Left lung (tissue), 10 donors: ENCODE results near the gene LRRIQ1. TPM values are rescaled to one million over a fixed set of nuclear protein-coding genes. Genes with fewer than 3 reads are reported as not detected.
"Not testable (repeated sequence)": the region's sequence is repeated elsewhere in the genome, so short reads cannot be mapped to it uniquely, and the experiment has no call there.

Experiments used
- ATAC-seq: fragments of 200-7000 bp; cut with Tn5 transposase; one replicate; pipeline ENCODE4 v1.9.1; 2020; ENCODE audit warnings: moderate library complexity
- DNase-seq, 4 donors: peaks; one replicate each; pipeline ENCODE4 v3.0.0-alpha.2; 2013 to 2020
- H3K27ac ChIP-seq, 2 donors: fragments of 200-600 bp; sonication (generic) in 1 of 2; one replicate each; pipeline versions ENCODE4 v1.5.0 to v1.8.0; 2020 to 2021
- H3K27me3 ChIP-seq, 2 donors: fragments of 200-600 bp; sonication (generic) in 1 of 2; one replicate each; pipeline versions ENCODE4 v1.5.0 to v1.8.0; 2020 to 2021
- H3K36me3 ChIP-seq, 2 donors: fragments of 200-600 bp; sonication (generic) in 1 of 2; one replicate each; pipeline versions ENCODE4 v1.5.0 to v1.8.0; 2020 to 2021
- H3K4me1 ChIP-seq, 2 donors: fragments of 200-600 bp; one replicate each; pipeline ENCODE4 v1.8.0; 2021
- H3K4me3 ChIP-seq, 2 donors: fragments of 200-600 bp; sonication (generic) in 1 of 2; one replicate each; pipeline versions ENCODE4 v1.5.0 to v1.8.0; 2020 to 2021; ENCODE audit warnings: mild to moderate bottlenecking in 1 of 2
- H3K9me3 ChIP-seq, 2 donors: fragments of 200-600 bp; sonication (generic) in 1 of 2; one replicate each; pipeline versions ENCODE4 v1.5.0 to v1.8.0; 2020 to 2021
- intact Hi-C, 2 donors: fragments of 100-400 bp; cut with DNase I; formaldehyde crosslinking; loops; one replicate each; pipeline versions ENCODE4 v1.11.2 to v1.14.2; 2022
- polyA plus RNA-seq, 6 donors: library from polyadenylated mRNA; unstranded; fragments of 120-200 nt; gene quantifications; one replicate each; pipeline ENCODE4 v1.2.1, GENCODE V29; 2013; ENCODE audit not compliant: insufficient read length in 6 of 6
- total RNA-seq, 2 donors: library from RNA; stranded (reverse); fragmentation: NEBNext Ultra II Directional; extraction: Animal tissue kit (Norgen Biotek cat#: 25700); gene quantifications; one replicate each; pipeline ENCODE4 v1.2.1, GENCODE V29; 2021
- TF ChIP-seq, protein P1 (sequence below), 2 donors: fragments of 200-600 bp; sonication (generic) in 1 of 2; IDR thresholded peaks; one replicate each; pipeline versions ENCODE4 v1.5.0 to v1.8.0; 2021; ENCODE audit warnings: antibody characterized with exemption in 2 of 2
- donor health status: DM: no; HTN: yes; CAD: no.
- donor health status: DM: no; HTN: no; CAD: no.

LRRIQ1 gene
- total and polyA plus RNA-seq, 8 donors = 1.6 to 12.1 (median 8.2) TPM

DNA sequence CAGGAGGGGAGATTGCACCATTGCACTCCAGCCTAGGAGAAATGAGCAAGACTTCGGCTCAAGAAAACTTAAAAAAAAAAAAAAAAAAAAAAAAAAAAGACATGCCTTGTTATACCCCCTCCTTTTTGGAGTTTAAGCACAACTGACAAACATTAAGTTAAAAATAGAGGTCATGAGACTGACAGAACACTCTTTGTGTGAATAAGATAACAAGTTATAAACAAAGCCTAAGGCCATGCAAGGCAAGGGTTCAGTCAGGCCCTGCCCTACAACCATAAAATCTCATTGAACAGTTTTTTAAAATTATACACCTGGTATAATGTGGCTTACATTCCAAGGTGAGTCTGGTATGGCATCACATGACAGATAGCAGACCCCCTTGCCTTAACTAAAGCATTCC lies 39.4 kb upstream of the LRRIQ1 start:
- Histone ChIP-seq H3K36me3 (no peaks in the 10 kb centered on the region), H3K27me3 (no peaks in the 10 kb centered on the region), H3K4me3 (no peak overlapping the region), H3K9me3 (no peaks in the 10 kb centered on the region), H3K27ac (no peak overlapping the region), H3K4me1 (no peaks in the 10 kb centered on the region)
- TF ChIP-seq, protein P1, sequence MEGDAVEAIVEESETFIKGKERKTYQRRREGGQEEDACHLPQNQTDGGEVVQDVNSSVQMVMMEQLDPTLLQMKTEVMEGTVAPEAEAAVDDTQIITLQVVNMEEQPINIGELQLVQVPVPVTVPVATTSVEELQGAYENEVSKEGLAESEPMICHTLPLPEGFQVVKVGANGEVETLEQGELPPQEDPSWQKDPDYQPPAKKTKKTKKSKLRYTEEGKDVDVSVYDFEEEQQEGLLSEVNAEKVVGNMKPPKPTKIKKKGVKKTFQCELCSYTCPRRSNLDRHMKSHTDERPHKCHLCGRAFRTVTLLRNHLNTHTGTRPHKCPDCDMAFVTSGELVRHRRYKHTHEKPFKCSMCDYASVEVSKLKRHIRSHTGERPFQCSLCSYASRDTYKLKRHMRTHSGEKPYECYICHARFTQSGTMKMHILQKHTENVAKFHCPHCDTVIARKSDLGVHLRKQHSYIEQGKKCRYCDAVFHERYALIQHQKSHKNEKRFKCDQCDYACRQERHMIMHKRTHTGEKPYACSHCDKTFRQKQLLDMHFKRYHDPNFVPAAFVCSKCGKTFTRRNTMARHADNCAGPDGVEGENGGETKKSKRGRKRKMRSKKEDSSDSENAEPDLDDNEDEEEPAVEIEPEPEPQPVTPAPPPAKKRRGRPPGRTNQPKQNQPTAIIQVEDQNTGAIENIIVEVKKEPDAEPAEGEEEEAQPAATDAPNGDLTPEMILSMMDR (IDR thresholded peaks at IDR 0.05) = no peak
- ATAC-seq (no peak), DNase-seq (no peak)
- intact Hi-C loops = no loop called here

DNA sequence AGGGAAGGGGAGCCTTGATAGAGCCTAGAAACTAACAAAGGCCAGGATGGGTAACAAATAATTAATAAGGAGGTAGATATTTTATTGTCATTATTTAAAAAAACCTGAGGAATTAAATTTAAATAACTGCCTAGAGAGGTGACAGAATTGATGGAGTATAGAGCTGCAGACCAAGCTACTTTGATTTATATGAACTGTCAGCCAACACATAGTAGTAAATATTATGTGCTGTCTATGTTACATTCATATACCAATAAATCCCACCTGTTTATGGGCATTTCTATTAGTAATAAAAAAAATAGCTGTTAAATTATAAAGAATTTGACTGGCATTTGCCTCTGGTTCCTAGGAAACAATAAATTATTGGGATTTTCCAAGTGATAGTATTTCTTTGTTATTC lies 37.8 kb upstream of the LRRIQ1 start:
- no peaks in the 10 kb centered on the region for H3K27me3 ChIP-seq
- H3K9me3 ChIP-seq = no peaks in the 10 kb centered on the region
- H3K36me3 ChIP-seq = no peaks in the 10 kb centered on the region
- intact Hi-C loops = no loop called here
- TF ChIP-seq, protein P1 (IDR thresholded peaks at IDR 0.05) = no peak
- no peak overlapping the region for H3K4me3 ChIP-seq
- ATAC-seq (no peak), DNase-seq (no peak)
- H3K4me1 ChIP-seq = no peaks in the 10 kb centered on the region
- H3K27ac ChIP-seq = no peak overlapping the region

DNA sequence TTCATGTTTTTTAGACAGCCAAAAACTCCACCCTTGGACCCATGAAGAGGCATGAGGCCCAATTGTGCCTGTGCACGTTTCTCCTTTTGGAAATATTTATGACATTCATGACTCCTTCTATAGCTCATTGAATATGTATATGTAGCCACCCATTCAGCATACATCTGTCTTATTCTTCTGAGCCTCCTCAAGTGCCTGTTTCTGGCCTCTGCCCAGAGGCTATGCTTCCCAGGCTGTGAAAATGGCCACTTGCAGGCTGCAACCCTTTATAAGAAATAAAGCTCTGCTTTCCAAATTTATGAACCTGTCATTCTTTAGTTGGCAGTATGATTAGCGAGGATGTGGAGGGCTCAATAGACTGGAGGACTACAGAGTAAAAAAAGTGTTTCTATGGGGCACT lies 35.4 kb upstream of the LRRIQ1 start:
- H3K36me3 ChIP-seq = no peaks in the 10 kb centered on the region
- intact Hi-C loops = no loop called here
- no peak overlapping the region for H3K4me3 ChIP-seq
- no peaks in the 10 kb centered on the region for H3K9me3 ChIP-seq
- no peaks in the 10 kb centered on the region for H3K4me1 ChIP-seq
- no peak for DNase-seq
- TF ChIP-seq, protein P1 (IDR thresholded peaks at IDR 0.05) = no peak
- no peaks in the 10 kb centered on the region for H3K27me3 ChIP-seq
- no peak overlapping the region for H3K27ac ChIP-seq
- no peak for ATAC-seq

DNA sequence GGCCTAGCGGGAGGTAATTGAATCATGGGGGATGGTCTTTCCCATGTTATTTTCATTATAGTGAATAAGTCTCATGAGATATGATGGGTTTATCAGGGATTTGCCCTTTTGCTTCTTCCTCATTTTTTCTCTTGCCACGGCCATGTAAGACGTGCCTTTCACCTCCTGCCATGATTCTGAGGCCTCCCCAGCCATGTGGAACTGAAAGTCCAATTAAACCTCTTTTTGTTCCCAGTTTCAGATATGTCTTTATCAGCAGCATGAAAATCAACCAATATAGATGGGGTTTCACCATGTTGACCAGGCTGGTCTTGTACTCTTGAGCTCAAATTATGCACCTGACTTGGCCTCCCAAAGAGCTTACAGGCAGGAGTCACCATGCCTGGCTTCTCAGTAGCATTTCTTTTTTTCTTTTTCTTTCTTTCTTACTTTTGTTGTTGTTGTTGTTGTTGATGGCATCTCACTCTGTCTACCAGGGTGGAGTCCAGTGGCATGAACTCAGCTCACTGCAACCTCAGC lies 33.3 kb upstream of the LRRIQ1 start:
- H3K27me3 ChIP-seq = no peaks in the 10 kb centered on the region
- DNase-seq = no peak
- no peaks in the 10 kb centered on the region for H3K9me3 ChIP-seq
- H3K27ac ChIP-seq = no peak overlapping the region
- intact Hi-C loops = no loop called here
- no peaks in the 10 kb centered on the region for H3K36me3 ChIP-seq
- H3K4me1 ChIP-seq = no peaks in the 10 kb centered on the region
- ATAC-seq = no peak
- TF ChIP-seq, protein P1 (IDR thresholded peaks at IDR 0.05) = no peak
- no peak overlapping the region for H3K4me3 ChIP-seq

DNA sequence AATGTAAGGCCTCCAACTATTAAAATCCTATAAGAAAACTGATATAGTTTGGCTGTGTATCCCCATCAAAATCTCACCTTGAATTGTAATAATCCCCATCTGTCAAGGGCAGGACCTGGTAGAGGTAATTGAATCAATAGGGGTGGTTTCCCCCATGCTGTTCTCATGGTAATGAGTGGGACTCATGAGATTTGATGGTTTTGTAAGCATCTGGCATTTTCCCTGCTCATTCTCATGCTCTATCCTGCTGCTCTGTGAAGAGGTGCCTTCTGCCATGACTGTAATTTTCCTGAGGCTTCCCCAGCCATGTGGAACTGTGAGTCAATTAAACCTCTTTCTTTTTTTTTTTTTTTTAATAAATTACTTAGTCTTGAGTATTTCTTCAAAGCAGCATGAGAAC lies 31.9 kb upstream of the LRRIQ1 start:
- Histone ChIP-seq H3K27ac (no peak overlapping the region), H3K36me3 (no peaks in the 10 kb centered on the region), H3K27me3 (no peaks in the 10 kb centered on the region), H3K4me3 (no peak overlapping the region), H3K4me1 (no peaks in the 10 kb centered on the region), H3K9me3 (no peaks in the 10 kb centered on the region)
- TF ChIP-seq, protein P1 (IDR thresholded peaks at IDR 0.05) = no peak
- ATAC-seq (no peak), DNase-seq (no peak)
- intact Hi-C loops = no loop called here

DNA sequence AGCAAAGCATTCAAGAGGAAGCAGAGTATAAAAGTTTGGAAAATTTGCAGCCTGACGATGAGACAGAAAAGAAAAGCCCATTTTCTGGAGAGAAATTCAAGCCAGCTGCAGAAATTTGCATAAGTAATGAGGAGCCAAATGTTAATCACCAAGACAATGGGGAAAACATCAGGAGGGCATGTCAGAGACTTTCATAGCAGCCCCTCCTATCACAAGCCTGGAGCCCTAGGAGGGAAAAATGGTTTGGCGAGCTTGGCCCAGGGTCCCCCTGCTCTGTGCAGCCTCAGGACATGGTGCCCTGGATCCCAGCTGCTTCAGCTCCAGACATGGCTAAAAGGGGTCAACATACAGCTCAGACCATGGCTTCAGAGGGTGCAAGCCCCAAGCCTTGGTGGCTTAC lies 31.1 kb upstream of the LRRIQ1 start:
- H3K27ac ChIP-seq, H3K27me3 ChIP-seq, DNase-seq, H3K9me3 ChIP-seq, H3K4me1 ChIP-seq, H3K36me3 ChIP-seq, ATAC-seq, H3K4me3 ChIP-seq, intact Hi-C loops: not testable (repeated sequence)
